Measurements from ENCODE around the gene PUS10.
"Not testable (repeated sequence)": the region's sequence is repeated elsewhere in the genome, so short reads cannot be mapped to it uniquely, and the experiment has no call there.

Gene PUS10

GRCh38 chr2:60925994-60926740, 91.9 kb downstream of the PUS10 start:
- no peak for DNase-seq

GRCh38 chr2:60907329-60907728, 110.7 kb downstream of the PUS10 start:
- DNase-seq = no peak

- no peak for DNase-seq
Measured at GRCh38 chr2:60906395-60906794, 111.7 kb downstream of the PUS10 start.

- DNase-seq = not testable (repeated sequence)
Measured at GRCh38 chr2:60905867-60906266, 112.2 kb downstream of the PUS10 start.

- DNase-seq = not testable (repeated sequence)
Measured at GRCh38 chr2:60901296-60901695, 116.8 kb downstream of the PUS10 start.

GRCh38 chr2:60899892-60900249, 118.2 kb downstream of the PUS10 start:
- DNase-seq = no peak

- DNase-seq = no peak
Measured at GRCh38 chr2:60899230-60899891, 118.7 kb downstream of the PUS10 start.

GRCh38 chr2:60898567-60898966, 119.5 kb downstream of the PUS10 start:
- no peak for DNase-seq

All from KG1 (cell line).